H9 (cell line): ENCODE measurements around the gene COX6B1. TPM values are rescaled to one million over a fixed set of nuclear protein-coding genes. Genes with fewer than 3 reads are reported as not detected.

Source experiments
- DNase-seq: peaks from one replicate; pipeline ENCODE4 v3.0.0-alpha.2; 2017
- H2AFZ ChIP-seq: one replicate; pipeline ENCODE4 v1.6.1; 2013; ENCODE audit warnings: mild to moderate bottlenecking, low read length, control low read depth, moderate library complexity
- H2AK5ac ChIP-seq: 2 replicates; pipeline ENCODE4 v1.6.1; 2013; ENCODE audit warnings: low read length, control low read depth, mixed read lengths; ENCODE audit not compliant: insufficient read length
- H2BK120ac ChIP-seq: one replicate; pipeline ENCODE4 v1.6.1; 2013; ENCODE audit warnings: low read depth, mild to moderate bottlenecking, low read length, control low read depth, inconsistent platforms; ENCODE audit not compliant: poor library complexity, severe bottlenecking
- H2BK12ac ChIP-seq: 2 replicates; pipeline ENCODE4 v1.6.1; 2013; ENCODE audit warnings: low read length, control low read depth, mixed read lengths, low read depth; ENCODE audit not compliant: insufficient read length
- H2BK15ac ChIP-seq: 2 replicates; pipeline ENCODE4 v1.6.1; 2013; ENCODE audit warnings: low read depth, low read length, control low read depth
- H2BK20ac ChIP-seq: one replicate; pipeline ENCODE4 v1.6.1; 2013; ENCODE audit warnings: low read depth, mild to moderate bottlenecking, low read length, control low read depth, inconsistent platforms; ENCODE audit not compliant: poor library complexity, severe bottlenecking
- H2BK5ac ChIP-seq: 2 replicates; pipeline ENCODE4 v1.6.1; 2013; ENCODE audit warnings: low read length, control low read depth, mixed read lengths; ENCODE audit not compliant: insufficient read length
- H3K14ac ChIP-seq: 2 replicates; pipeline ENCODE4 v1.6.1; 2013; ENCODE audit warnings: low read length, control low read depth; ENCODE audit not compliant: insufficient read depth
- H3K18ac ChIP-seq: 2 replicates; pipeline ENCODE4 v1.6.1; 2013; ENCODE audit warnings: low read depth, mild to moderate bottlenecking, mixed read lengths, low read length, control low read depth; ENCODE audit not compliant: insufficient read length
- H3K23ac ChIP-seq: 2 replicates; pipeline ENCODE4 v1.6.1; 2013; ENCODE audit warnings: low read length, control low read depth, mixed read lengths, low read depth; ENCODE audit not compliant: insufficient read length
- H3K23me2 ChIP-seq: 2 replicates; pipeline ENCODE4 v1.6.1; 2013; ENCODE audit warnings: low read depth, mild to moderate bottlenecking, mixed read lengths, low read length, control low read depth; ENCODE audit not compliant: insufficient read length, poor library complexity, severe bottlenecking
- H3K27ac ChIP-seq: 2 replicates; pipeline ENCODE4 v1.5.1; 2013; ENCODE audit warnings: low read length, control low read depth, mixed read lengths, low read depth; ENCODE audit not compliant: insufficient read length
- H3K27me3 ChIP-seq: 2 replicates; pipeline ENCODE4 v1.6.1; 2013; ENCODE audit warnings: low read length, control low read depth, inconsistent platforms; ENCODE audit not compliant: insufficient read depth
- H3K4ac ChIP-seq: 2 replicates; pipeline ENCODE4 v1.6.1; 2013; ENCODE audit warnings: low read depth, mild to moderate bottlenecking, control low read depth, inconsistent platforms, low read length, moderate library complexity
- H3K4me1 ChIP-seq: 2 replicates; pipeline ENCODE4 v1.6.1; 2013; ENCODE audit warnings: low read length, control low read depth, inconsistent platforms; ENCODE audit not compliant: insufficient read depth
- H3K4me2 ChIP-seq: 2 replicates; pipeline ENCODE4 v1.6.1; 2013; ENCODE audit warnings: low read length, control low read depth, mixed read lengths; ENCODE audit not compliant: insufficient read length, insufficient read depth
- H3K56ac ChIP-seq: 2 replicates; pipeline ENCODE4 v1.6.1; 2013; ENCODE audit warnings: low read depth, mild to moderate bottlenecking, mixed read lengths, low read length, control low read depth; ENCODE audit not compliant: insufficient read length
- H3K79me1 ChIP-seq: 2 replicates; pipeline ENCODE4 v1.6.1; 2013; ENCODE audit warnings: low read depth, mild to moderate bottlenecking, moderate library complexity, low read length, control low read depth, inconsistent platforms; ENCODE audit not compliant: insufficient read depth, poor library complexity, severe bottlenecking
- H3K79me2 ChIP-seq: 2 replicates; pipeline ENCODE4 v1.6.1; 2013; ENCODE audit warnings: low read length, control low read depth, inconsistent platforms; ENCODE audit not compliant: insufficient read depth
- H3K9ac ChIP-seq: 2 replicates; pipeline ENCODE4 v1.6.1; 2013; ENCODE audit warnings: low read length, control low read depth, mixed read lengths; ENCODE audit not compliant: insufficient read length; ENCODE audit errors: extremely low read depth
- H3K9me3 ChIP-seq: one replicate; pipeline ENCODE4 v1.6.1; 2013; ENCODE audit warnings: low read depth, low read length, inconsistent platforms; ENCODE audit not compliant: control insufficient read depth
- H3T11ph ChIP-seq: one replicate; pipeline ENCODE4 v1.6.1; 2013; ENCODE audit warnings: mild to moderate bottlenecking, low read length, control low read depth, inconsistent platforms
- H4K20me1 ChIP-seq: one replicate; pipeline ENCODE4 v1.6.1; 2013; ENCODE audit not compliant: control insufficient read depth, insufficient read length, insufficient read depth
- H4K5ac ChIP-seq: 2 replicates; pipeline ENCODE4 v1.6.1; 2013; ENCODE audit warnings: low read depth, mild to moderate bottlenecking, mixed read lengths, low read length, control low read depth; ENCODE audit not compliant: insufficient read length
- H4K8ac ChIP-seq: replicated peaks from 2 replicates; pipeline ENCODE4 v1.6.1; 2013; ENCODE audit warnings: low read length, control low read depth, mixed read lengths, low read depth; ENCODE audit not compliant: insufficient read length
- H4K91ac ChIP-seq: 2 replicates; pipeline ENCODE4 v1.6.1; 2013; ENCODE audit warnings: low read depth, mild to moderate bottlenecking, moderate library complexity, mixed read lengths, low read length, control low read depth; ENCODE audit not compliant: insufficient read length
- H3K27ac Mint-ChIP-seq, 3 experiments: 2 replicates in 2 of 3; 3 replicates in 1 of 3; pipeline ENCODE4 v1.8.0; 2020 to 2021; ENCODE audit warnings: mixed read lengths in 3 of 3, mild to moderate bottlenecking in 1 of 3, moderate library complexity in 1 of 3
- H3K27me3 Mint-ChIP-seq: 2 replicates; pipeline ENCODE4 v1.8.0; 2021; ENCODE audit warnings: low read depth, mild to moderate bottlenecking, moderate library complexity, mixed read lengths
- H3K36me3 Mint-ChIP-seq, 3 experiments: 2 replicates in 2 of 3; 3 replicates in 1 of 3; pipeline ENCODE4 v1.8.0; 2020 to 2021; ENCODE audit warnings: low read depth in 3 of 3, mixed read lengths in 3 of 3; ENCODE audit not compliant: insufficient read depth in 1 of 3
- H3K4me1 Mint-ChIP-seq, 2 experiments: 2 replicates each; pipeline ENCODE4 v1.8.0; 2020; ENCODE audit warnings: mixed read lengths in 2 of 2
- H3K4me3 Mint-ChIP-seq, 2 experiments: 2 replicates in 1 of 2; 3 replicates in 1 of 2; pipeline ENCODE4 v1.8.0; 2020 to 2021; ENCODE audit warnings: mild to moderate bottlenecking in 2 of 2, mixed read lengths in 2 of 2, moderate library complexity in 1 of 2
- H3K9me3 Mint-ChIP-seq, 2 experiments: 2 replicates in 1 of 2; 3 replicates in 1 of 2; pipeline ENCODE4 v1.8.0; 2020; ENCODE audit warnings: mild to moderate bottlenecking in 2 of 2, mixed read lengths in 2 of 2, moderate library complexity in 1 of 2
- WGBS: extraction: QIAGEN DNeasy Blood & Tissue Kit; methylation state at CpG from one replicate; pipeline ENCODE4 v1.1.7; 2013; ENCODE audit warnings: missing lambda C conversion rate, low lambda C conversion rate, mixed read lengths; ENCODE audit not compliant: insufficient read length; ENCODE audit errors: extremely low coverage; 5-methylcytosine and 5-hydroxymethylcytosine counted together
- total RNA-seq: library from RNA; stranded (reverse); gene quantifications from 2 replicates; pipeline ENCODE4 v1.2.1, GENCODE V29; 2021
- TF ChIP-seq, protein P1 (sequence below): fragments of 200-600 bp; sonication (generic); conservative IDR thresholded peaks from 3 replicates; pipeline ENCODE4 v1.8.0; 2021; ENCODE audit warnings: antibody characterized with exemption, mild to moderate bottlenecking

COX6B1 gene
- total RNA-seq, 1 experiment from 2014 or later = 432 TPM

- Mint-ChIP-seq H3K4me3 (no peak overlapping the region), H3K36me3 (peaks cover 25 to 50% (median 43%) of the 10 kb centered on the region in 3 experiments), H3K9me3 (no peaks in the 10 kb centered on the region), H3K4me1 (no peaks in the 10 kb centered on the region), H3K27ac (no peak overlapping the region), H3K27me3 (no peaks in the 10 kb centered on the region; the same call in 1 of the 2 replicates)
- H2AK5ac ChIP-seq = no peak overlapping the region
- H3K14ac ChIP-seq = no peak overlapping the region
- no peaks in the 10 kb centered on the region for H3K79me1 ChIP-seq
- H3K79me2 ChIP-seq = no peaks in the 10 kb centered on the region
- no peak overlapping the region for H4K91ac ChIP-seq
- H3K9me3 ChIP-seq = no peaks in the 10 kb centered on the region
- no peaks in the 10 kb centered on the region for H4K20me1 ChIP-seq
- no peaks in the 10 kb centered on the region for H3K23me2 ChIP-seq
- H3K27ac ChIP-seq = no peak overlapping the region
- TF ChIP-seq, protein P1, sequence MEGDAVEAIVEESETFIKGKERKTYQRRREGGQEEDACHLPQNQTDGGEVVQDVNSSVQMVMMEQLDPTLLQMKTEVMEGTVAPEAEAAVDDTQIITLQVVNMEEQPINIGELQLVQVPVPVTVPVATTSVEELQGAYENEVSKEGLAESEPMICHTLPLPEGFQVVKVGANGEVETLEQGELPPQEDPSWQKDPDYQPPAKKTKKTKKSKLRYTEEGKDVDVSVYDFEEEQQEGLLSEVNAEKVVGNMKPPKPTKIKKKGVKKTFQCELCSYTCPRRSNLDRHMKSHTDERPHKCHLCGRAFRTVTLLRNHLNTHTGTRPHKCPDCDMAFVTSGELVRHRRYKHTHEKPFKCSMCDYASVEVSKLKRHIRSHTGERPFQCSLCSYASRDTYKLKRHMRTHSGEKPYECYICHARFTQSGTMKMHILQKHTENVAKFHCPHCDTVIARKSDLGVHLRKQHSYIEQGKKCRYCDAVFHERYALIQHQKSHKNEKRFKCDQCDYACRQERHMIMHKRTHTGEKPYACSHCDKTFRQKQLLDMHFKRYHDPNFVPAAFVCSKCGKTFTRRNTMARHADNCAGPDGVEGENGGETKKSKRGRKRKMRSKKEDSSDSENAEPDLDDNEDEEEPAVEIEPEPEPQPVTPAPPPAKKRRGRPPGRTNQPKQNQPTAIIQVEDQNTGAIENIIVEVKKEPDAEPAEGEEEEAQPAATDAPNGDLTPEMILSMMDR = no peak
- H3K27me3 ChIP-seq = no peaks in the 10 kb centered on the region
- no peak overlapping the region for H4K8ac ChIP-seq
- H3K4me1 ChIP-seq = no peaks in the 10 kb centered on the region
- H3K4ac ChIP-seq = no peak overlapping the region
- no peak overlapping the region for H3T11ph ChIP-seq
- WGBS = no CpG with 5 or more reads among the region's 3 CpGs
- DNase-seq = no peak
- no peak overlapping the region for H3K56ac ChIP-seq
- no peak overlapping the region for H3K23ac ChIP-seq
- no peak overlapping the region for H2BK120ac ChIP-seq
- H3K4me2 ChIP-seq = no peak overlapping the region
- H3K9ac ChIP-seq = no peak overlapping the region
- H2BK20ac ChIP-seq = no peak overlapping the region
- no peak overlapping the region for H2BK5ac ChIP-seq
- H4K5ac ChIP-seq = no peak overlapping the region
- H2BK12ac ChIP-seq = no peak overlapping the region
- H3K18ac ChIP-seq = no peak overlapping the region
- no peak overlapping the region for H2AFZ ChIP-seq
- H2BK15ac ChIP-seq = no peak overlapping the region
These were observed 15.9 kb downstream of the COX6B1 start for GRCh38 chr19:35663981-35664380.
